Measurements from ENCODE around the gene CTNNA2. TPM values are rescaled to one million over a fixed set of nuclear protein-coding genes. Genes with fewer than 3 reads are reported as not detected.

CTNNA2 gene
- total and polyA plus RNA-seq, 12 donors: 0.09 to 0.57 (median 0.15) TPM; not detected in 9

- H3K27me3 ChIP-seq: peaks cover 0 to 6% (median 0%) of the 10 kb centered on the region in 7 donors
- TF ChIP-seq CTCF (IDR thresholded peaks at IDR 0.05): no peak
- H3K4me3 ChIP-seq: no peak overlapping the region
- ATAC-seq: no peak
- H3K9me3 ChIP-seq: no peaks in the 10 kb centered on the region
- no peak overlapping the region for H3K27ac ChIP-seq
- peaks cover 0 to 9% (median 0%) of the 10 kb centered on the region in 9 donors for H3K4me1 ChIP-seq
- H3K36me3 ChIP-seq: no peaks in the 10 kb centered on the region
- no peak for DNase-seq
- WGBS, 2 donors: 86 to 87% methylated on average over 5 of the region's 5 CpGs
- intact Hi-C loops (cut with DNase I): loop anchor here in 4 of 10 donors (2.0 to 10.0 kb wide), 3 partner anchors 165 to 169 kb away; no protein-coding TSS in a partner anchor
These were observed 816.6 kb downstream of the CTNNA2 start for GRCh38 chr2:80329491-80329890.

GRCh38 chr2:80330527-80331450 lies 817.9 kb downstream of the CTNNA2 start:
- Histone ChIP-seq H3K27ac (no peak overlapping the region), H3K4me3 (no peak overlapping the region), H3K4me1 (peaks cover 0 to 9% (median 0%) of the 10 kb centered on the region in 9 donors), H3K27me3 (no peaks in the 10 kb centered on the region), H3K9me3 (no peaks in the 10 kb centered on the region), H3K36me3 (no peaks in the 10 kb centered on the region)
- ATAC-seq (no peak), DNase-seq (no peak)
- WGBS, 2 donors: 79 to 82% methylated on average over 14 of the region's 14 CpGs
- TF ChIP-seq CTCF (IDR thresholded peaks at IDR 0.05): no peak
- intact Hi-C loops (cut with DNase I): loop anchor here in 2 of 10 donors (5.0 to 10.0 kb wide), 2 partner anchors 94 to 167 kb away; no protein-coding TSS in a partner anchor

- DNase-seq (no peak), ATAC-seq (no peak)
- Histone ChIP-seq H3K4me3 (no peak overlapping the region), H3K4me1 (peaks cover 0 to 6% (median 0%) of the 10 kb centered on the region in 9 donors), H3K27ac (no peak overlapping the region), H3K9me3 (peaks cover 0 to 4% (median 0%) of the 10 kb centered on the region in 11 donors), H3K27me3 (no peaks in the 10 kb centered on the region), H3K36me3 (no peaks in the 10 kb centered on the region)
- 92 to 93% methylated on average over 5 of the region's 5 CpGs for WGBS, 2 donors
- intact Hi-C loops (cut with DNase I): loop anchor here in 2 of 10 donors (5.0 to 10.0 kb wide), 2 partner anchors 91 to 163 kb away; no protein-coding TSS in a partner anchor
- no peak for TF ChIP-seq CTCF (IDR thresholded peaks at IDR 0.05)
These were observed 821.0 kb downstream of the CTNNA2 start for GRCh38 chr2:80333886-80334285.

GRCh38 chr2:80335411-80335810 lies 822.6 kb downstream of the CTNNA2 start:
- ATAC-seq: no peak
- no peak for DNase-seq
- no peaks in the 10 kb centered on the region for H3K27me3 ChIP-seq
- no peak for TF ChIP-seq CTCF (IDR thresholded peaks at IDR 0.05)
- H3K4me1 ChIP-seq: peaks cover 0 to 6% (median 0%) of the 10 kb centered on the region in 9 donors
- intact Hi-C loops (cut with DNase I): loop anchor here in 1 of 10 donors (10.0 kb wide), 1 partner anchor 89 kb away; no protein-coding TSS in a partner anchor
- no peaks in the 10 kb centered on the region for H3K36me3 ChIP-seq
- WGBS, 2 donors: 95 to 96% methylated on average over 1 of the region's 1 CpG
- H3K4me3 ChIP-seq: no peak overlapping the region
- H3K9me3 ChIP-seq: peaks cover 0 to 4% (median 0%) of the 10 kb centered on the region in 11 donors
- no peak overlapping the region for H3K27ac ChIP-seq

All from heart right ventricle (tissue), 16 donors.